ENCODE measurements around the gene NUDT7. TPM values are rescaled to one million over a fixed set of nuclear protein-coding genes. Genes with fewer than 3 reads are reported as not detected.

The NUDT7 gene
- total and polyA plus RNA-seq, 9 of the 15 experiments (the other 6 are each of a cell fraction or from before 2014, with no cell fraction given), result 5.6 to 24.2 (median 10.5) TPM

GRCh38 chr16:77675464-77676324, 46.6 kb upstream of the NUDT7 start (continued):
- peak; percentile 85 to 92 (median 87) for TF ChIP-seq CTCF (IDR thresholded peaks at IDR 0.05 in 2 of 3, conservative IDR thresholded peaks at IDR 0.05 in 1 of 3; ENCODE audit: insufficient read depth in 2 of 3, low read depth in 1 of 3, low read length in 3 of 3)
- no peak for TF ChIP-seq PKNOX1 (IDR thresholded peaks at IDR 0.05)
- TF ChIP-seq SMC3 (conservative IDR thresholded peaks at IDR 0.05; ENCODE audit: insufficient read depth, low read depth, low read length), result peak; percentile 93
- no peak for TF ChIP-seq BCOR (IDR thresholded peaks at IDR 0.05)
- TF ChIP-seq ZNF696 (CRISPR knock-in tag; conservative IDR thresholded peaks at IDR 0.05), result no peak
- TF ChIP-seq DEAF1 (CRISPR knock-in tag; IDR thresholded peaks at IDR 0.05), result peak; percentile 92
- no peak for TF ChIP-seq MIER1 (IDR thresholded peaks at IDR 0.05; ENCODE audit: low read depth)
- TF ChIP-seq CC2D1A (IDR thresholded peaks at IDR 0.05), result peak; percentile 40; the same call in 1 of the 2 replicates
- no peak for TF ChIP-seq PTRF (tag; IDR thresholded peaks at IDR 0.05)
- no peak for TF ChIP-seq LCOR (CRISPR knock-in tag; IDR thresholded peaks at IDR 0.05)
- TF ChIP-seq FUS (optimal IDR thresholded peaks at IDR 0.05; ENCODE audit: low read depth, low read length), result no peak
- TF ChIP-seq STAG1 (CRISPR knock-in tag; IDR thresholded peaks at IDR 0.05; ENCODE audit: borderline replicate concordance), result peak; percentile 47; the same call in 1 of the 2 replicates
- TF ChIP-seq SPI1 (IDR thresholded peaks at IDR 0.05; ENCODE audit: borderline replicate concordance, low read depth, low read length), result peak; percentile 76
- TF ChIP-seq HDAC1 (IDR thresholded peaks at IDR 0.05), result no peak
- no peak for TF ChIP-seq NFIX (CRISPR knock-in tag; IDR thresholded peaks at IDR 0.05; ENCODE audit: low read depth)
- peak; percentile 92 to 95 for TF ChIP-seq RAD21 (CRISPR knock-in tag; conservative IDR thresholded peaks at IDR 0.05 in 1 of 2, IDR thresholded peaks at IDR 0.05 in 1 of 2)

Data from K562 (cell line).